Stimulated activated CD4-positive, alpha-beta T cell treated with anti-CD3 and anti-CD28 coated beads, Interleukin-4, amount 100 ng/mL, for 4 hours (primary cell): ENCODE results near the gene SMIM31.

Experiments used
- DNase-seq, 2 experiments: peaks; one replicate each; pipeline ENCODE4 v3.0.0-alpha.2; 2020

The SMIM31 gene

DNA sequence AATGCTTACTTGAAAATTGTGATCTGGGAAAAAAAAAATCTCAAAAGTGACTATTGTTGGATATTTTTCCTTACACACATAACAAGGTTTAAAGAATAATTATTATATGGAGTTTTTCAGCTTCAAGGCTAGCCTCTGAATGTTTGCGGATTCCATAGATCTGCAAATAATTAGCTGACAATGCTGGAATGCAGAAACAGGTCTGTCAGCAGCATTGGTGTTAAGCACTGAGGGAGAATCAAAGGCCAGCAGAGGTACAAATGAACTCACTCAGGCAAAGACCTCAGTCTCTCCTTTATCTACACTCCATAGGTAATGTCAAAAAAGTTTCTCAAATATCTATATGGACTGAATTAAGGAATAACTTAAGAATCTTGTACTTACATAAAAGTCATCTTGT, 35.1 kb downstream of the SMIM31 start:
- DNase-seq = no peak

- no peak for DNase-seq
Observed at GRCh38 chr4:164790249-164790648, 36.3 kb downstream of the SMIM31 start.

GRCh38 chr4:164799410-164799809, 45.5 kb downstream of the SMIM31 start:
- DNase-seq = no peak

GRCh38 chr4:164800786-164801185, 46.9 kb downstream of the SMIM31 start:
- DNase-seq = no peak

DNA sequence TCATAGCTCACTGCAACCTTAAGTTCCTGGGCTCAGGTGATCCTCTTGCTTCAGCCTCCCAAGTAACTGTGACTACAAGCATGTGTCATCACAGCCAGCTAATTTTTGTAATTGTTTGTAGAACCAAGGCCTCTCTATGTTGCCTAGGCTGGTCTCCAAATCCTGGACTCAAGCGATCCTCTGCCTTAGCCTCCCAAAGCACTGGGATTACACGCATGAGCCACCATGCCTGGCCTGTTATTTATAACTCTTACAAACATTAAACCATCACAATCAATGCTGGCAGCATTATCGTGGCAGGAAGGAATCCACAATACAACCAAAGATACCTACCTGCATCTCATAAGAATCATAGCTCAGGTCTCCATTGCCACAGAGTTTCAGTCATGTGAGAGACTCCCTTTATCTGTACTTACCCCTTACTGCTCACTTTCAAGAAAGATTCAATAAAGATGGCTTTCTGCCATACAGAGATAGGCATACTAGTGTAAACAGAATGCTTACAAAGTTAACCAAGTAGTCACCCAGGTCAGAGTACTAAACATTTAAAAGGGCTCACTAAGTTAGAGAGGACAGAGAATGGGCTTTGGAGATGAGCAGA, 48.5 kb downstream of the SMIM31 start:
- no peak for DNase-seq

DNA sequence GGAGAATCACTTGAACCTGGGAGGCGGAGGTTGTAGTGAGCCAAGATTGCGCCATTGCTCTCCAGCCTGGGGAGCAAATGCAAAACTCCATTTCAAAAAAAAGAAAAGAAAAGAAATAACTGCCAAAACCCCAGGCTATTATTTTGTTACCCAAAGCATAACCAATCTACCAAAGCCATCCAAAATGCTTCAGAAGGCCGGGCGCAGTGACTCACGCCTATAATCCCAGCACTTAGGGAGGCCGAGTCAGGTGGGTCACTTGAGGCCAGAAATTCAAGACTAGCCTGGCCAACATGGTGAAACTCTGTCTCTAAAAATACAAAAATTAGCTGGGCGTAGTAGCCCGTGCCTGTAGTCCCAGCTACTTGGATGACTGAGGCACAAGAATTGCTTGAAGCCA, 49.8 kb downstream of the SMIM31 start:
- DNase-seq = no peak

GRCh38 chr4:164807611-164808010, 53.7 kb downstream of the SMIM31 start:
- no peak for DNase-seq

DNA sequence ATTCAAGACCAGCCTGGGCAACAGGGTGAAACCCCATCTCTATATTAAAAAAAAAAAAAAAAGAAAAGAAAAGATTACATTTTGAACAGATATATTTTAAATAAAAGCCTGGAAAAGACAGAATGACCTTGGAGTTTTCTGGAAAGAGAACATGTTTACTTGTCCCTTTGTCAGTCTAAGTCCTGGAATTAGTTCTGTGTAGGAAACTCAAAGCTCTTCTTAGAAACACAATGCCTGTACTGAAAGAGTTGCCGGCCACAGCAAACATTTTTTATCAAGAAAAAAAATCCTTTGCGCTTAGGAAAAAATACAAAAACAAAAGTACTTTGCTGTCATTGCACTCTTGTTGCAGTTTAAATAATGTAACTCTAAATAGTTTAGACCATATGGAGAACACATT, 59.6 kb downstream of the SMIM31 start:
- DNase-seq = no peak

- DNase-seq = no peak
Observed at GRCh38 chr4:164815711-164816110, 61.8 kb downstream of the SMIM31 start.

- no peak for DNase-seq
Observed at GRCh38 chr4:164819366-164819765, 65.4 kb downstream of the SMIM31 start.

DNA sequence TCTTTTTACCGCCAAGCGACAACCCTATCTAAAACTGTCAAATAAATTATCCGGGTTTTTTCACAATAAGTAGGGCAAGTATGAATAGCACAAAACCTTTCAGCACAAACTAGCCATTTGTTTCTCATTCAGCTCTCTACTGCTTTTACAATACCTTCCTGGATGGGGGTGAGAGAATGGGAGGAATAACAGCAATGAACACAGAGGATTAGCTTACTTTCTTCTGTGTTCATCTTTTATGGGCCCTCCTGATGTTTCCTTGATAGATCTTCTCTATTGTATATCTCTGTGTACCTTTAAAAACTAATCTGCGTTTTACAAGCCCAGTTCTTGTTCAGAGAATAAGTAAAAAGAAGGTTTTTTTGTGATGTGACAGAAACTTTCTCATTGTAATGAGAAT, 67.8 kb downstream of the SMIM31 start:
- no peak for DNase-seq

GRCh38 chr4:164824581-164824980, 70.7 kb downstream of the SMIM31 start:
- DNase-seq = no peak

GRCh38 chr4:164828955-164829354, 75.0 kb downstream of the SMIM31 start:
- no peak for DNase-seq

DNA sequence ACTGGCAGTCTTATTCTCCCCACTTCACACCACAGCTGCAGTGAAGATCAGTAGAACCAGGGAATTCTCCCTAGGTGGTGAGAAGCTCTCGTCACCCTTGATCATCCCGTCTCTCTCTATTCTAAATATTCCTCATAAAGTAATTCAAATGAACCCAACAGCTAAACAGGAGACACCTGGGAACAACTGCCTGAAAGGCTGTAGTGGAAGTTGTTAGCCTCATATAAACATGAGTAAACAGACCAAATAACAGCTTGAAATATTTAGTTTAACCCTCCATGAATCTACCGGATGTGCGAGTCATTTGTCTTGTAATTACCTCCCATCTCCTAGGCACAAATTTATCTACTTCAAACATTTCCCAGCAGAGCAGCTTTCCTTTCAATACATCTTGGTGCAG, 92.6 kb downstream of the SMIM31 start:
- no peak for DNase-seq

DNA sequence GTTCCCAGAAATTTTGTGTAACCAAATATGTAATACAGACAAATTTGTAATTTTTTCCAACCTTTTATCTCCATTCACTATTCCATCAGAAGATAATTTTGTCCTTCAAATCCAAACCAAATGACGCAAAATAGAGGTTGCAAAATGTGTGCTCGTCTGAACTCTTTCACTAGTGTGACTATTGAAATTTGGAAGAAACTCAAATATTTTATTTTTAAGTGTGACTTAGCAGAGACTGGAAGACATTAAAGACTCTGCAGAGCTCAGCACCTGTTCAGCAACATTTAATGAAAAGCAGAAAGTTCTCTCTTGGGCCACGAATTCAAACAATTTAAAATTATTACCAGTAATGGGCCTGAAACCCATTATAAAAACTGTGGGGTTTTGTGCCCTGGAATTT, 93.1 kb downstream of the SMIM31 start:
- DNase-seq = no peak

GRCh38 chr4:164847967-164848649, 94.2 kb downstream of the SMIM31 start:
- no peak for DNase-seq
